Panc1 (cell line): ENCODE measurements around the gene DCK. TPM values are rescaled to one million over a fixed set of nuclear protein-coding genes. Genes with fewer than 3 reads are reported as not detected.

Experiments used
- ATAC-seq: fragments of 200-7000 bp; cut with Tn5 transposase; 2 replicates; pipeline ENCODE4 v1.9.1; 2020; ENCODE audit warnings: mild to moderate bottlenecking, moderate library complexity
- BruUV-seq: library from RNA; stranded (reverse); fragments of 400-500 nt; replicated peaks from 2 replicates; lab custom pipeline; 2021; lab: Mats Ljungman, UMichigan
- CTCF ChIA-PET: fragments of 300-600 bp; sonication (Branson Sonifier 250); formaldehyde crosslinking; loops from one replicate; lab custom pipeline; 2022; ENCODE audit warnings: antibody characterized with exemption; lab: Charles Lee
- POLR2A ChIA-PET: fragments of 300-600 bp; sonication (Branson Sonifier 250); formaldehyde crosslinking; loops from one replicate; lab custom pipeline; 2022; ENCODE audit warnings: antibody characterized with exemption; lab: Charles Lee
- DNase-seq: peaks from one replicate; pipeline ENCODE4 v3.0.0-alpha.2; 2010; ENCODE audit warnings: low read depth, low spot score
- H3K27ac ChIP-seq: 2 replicates; pipeline ENCODE4 v1.5.1; 2011; ENCODE audit warnings: mild to moderate bottlenecking, low read length, inconsistent platforms
- H3K27me3 ChIP-seq: fragments of 200-500 bp; sonication (Bioruptor generic); 2 replicates; pipeline ENCODE4 v1.6.0; 2014; ENCODE audit warnings: low read length, inconsistent platforms; ENCODE audit not compliant: control insufficient read depth, insufficient read depth
- H3K36me3 ChIP-seq: fragments of 200-500 bp; sonication (Bioruptor generic); 2 replicates; pipeline ENCODE4 v1.5.1; 2014; ENCODE audit warnings: inconsistent platforms, mild to moderate bottlenecking, low read length, moderate library complexity; ENCODE audit not compliant: control insufficient read depth, insufficient read depth
- H3K4me1 ChIP-seq: 2 replicates; pipeline ENCODE4 v1.5.1; 2011; ENCODE audit warnings: inconsistent platforms, mild to moderate bottlenecking, low read length, moderate library complexity; ENCODE audit not compliant: control insufficient read depth, insufficient read depth
- H3K4me3 ChIP-seq, 2 experiments: 2 replicates each; pipeline ENCODE4 v1.5.1; 2011 to 2012; ENCODE audit warnings: low read depth in 2 of 2, low read length in 2 of 2, mild to moderate bottlenecking in 2 of 2, inconsistent platforms in 1 of 2, moderate library complexity in 1 of 2
- H3K9me3 ChIP-seq: fragments of 200-500 bp; sonication (Bioruptor generic); 2 replicates; pipeline ENCODE4 v1.5.1; 2014; ENCODE audit warnings: low read depth, mild to moderate bottlenecking, inconsistent platforms, low read length, moderate library complexity; ENCODE audit not compliant: control insufficient read depth, insufficient read depth
- POLR2AphosphoS5 ChIP-seq: IDR thresholded peaks from 2 replicates; pipeline ENCODE4 v1.6.1; 2012; ENCODE audit warnings: mild to moderate bottlenecking, low read depth, low read length, moderate library complexity
- SIN3A ChIP-seq: IDR thresholded peaks from 2 replicates; pipeline ENCODE4 v1.6.1; 2012; ENCODE audit warnings: low read depth, mild to moderate bottlenecking, low read length, moderate library complexity, borderline replicate concordance; ENCODE audit not compliant: insufficient read depth
- TCF7L2 ChIP-seq: IDR thresholded peaks from 2 replicates; pipeline ENCODE4 v1.6.1; 2011; ENCODE audit warnings: mild to moderate bottlenecking, low read depth, low read length, inconsistent platforms
- in situ Hi-C: cut with HindIII; loops from 2 replicates; pipeline ENCODE4 v1.10.0; 2016; ENCODE audit warnings: low sequenced_read_pairs, low pct_unique_long_range_greater_than_20kb
- intact Hi-C: fragments of 100-400 bp; cut with micrococcal nuclease; formaldehyde crosslinking; loops from one replicate; pipeline ENCODE4 v1.10.0; 2022; ENCODE audit not compliant: unreplicated experiment
- total RNA-seq: library from RNA; stranded (reverse); gene quantifications from one replicate; pipeline ENCODE4 v1.2.1, GENCODE V29; 2021; ENCODE audit not compliant: unreplicated experiment
- TF ChIP-seq, protein P1 (sequence below), 2 experiments: IDR thresholded peaks; 2 replicates each; pipeline ENCODE4 v1.6.1; 2011 to 2012; ENCODE audit warnings: low read depth in 2 of 2, control low read depth in 1 of 2, low read length in 1 of 2, mild to moderate bottlenecking in 1 of 2, moderate library complexity in 1 of 2; ENCODE audit not compliant: insufficient read depth in 1 of 2
- TF ChIP-seq, protein P2 (sequence below): fragments of 450-650 bp; IDR thresholded peaks from 2 replicates; pipeline ENCODE4 v1.5.1; 2017; ENCODE audit warnings: mild to moderate bottlenecking

The DCK gene
- total RNA-seq, 1 experiment from 2014 or later = 17.6 TPM

GRCh38 chr4:70979445-70980008, 13.9 kb upstream of the DCK start:
- in situ Hi-C loops = no loop called here
- CTCF ChIA-PET = no interaction called here
- H3K27me3 ChIP-seq = no peaks in the 10 kb centered on the region
- DNase-seq (no peak), ATAC-seq (no peak)
- peaks cover 9% of the 10 kb centered on the region for H3K36me3 ChIP-seq
- H3K4me3 ChIP-seq = no peak overlapping the region
- intact Hi-C loops = no loop called here
- BruUV-seq = no TSS peak
- H3K9me3 ChIP-seq = no peaks in the 10 kb centered on the region
- H3K4me1 ChIP-seq = no peaks in the 10 kb centered on the region
- TF ChIP-seq, protein P1, sequence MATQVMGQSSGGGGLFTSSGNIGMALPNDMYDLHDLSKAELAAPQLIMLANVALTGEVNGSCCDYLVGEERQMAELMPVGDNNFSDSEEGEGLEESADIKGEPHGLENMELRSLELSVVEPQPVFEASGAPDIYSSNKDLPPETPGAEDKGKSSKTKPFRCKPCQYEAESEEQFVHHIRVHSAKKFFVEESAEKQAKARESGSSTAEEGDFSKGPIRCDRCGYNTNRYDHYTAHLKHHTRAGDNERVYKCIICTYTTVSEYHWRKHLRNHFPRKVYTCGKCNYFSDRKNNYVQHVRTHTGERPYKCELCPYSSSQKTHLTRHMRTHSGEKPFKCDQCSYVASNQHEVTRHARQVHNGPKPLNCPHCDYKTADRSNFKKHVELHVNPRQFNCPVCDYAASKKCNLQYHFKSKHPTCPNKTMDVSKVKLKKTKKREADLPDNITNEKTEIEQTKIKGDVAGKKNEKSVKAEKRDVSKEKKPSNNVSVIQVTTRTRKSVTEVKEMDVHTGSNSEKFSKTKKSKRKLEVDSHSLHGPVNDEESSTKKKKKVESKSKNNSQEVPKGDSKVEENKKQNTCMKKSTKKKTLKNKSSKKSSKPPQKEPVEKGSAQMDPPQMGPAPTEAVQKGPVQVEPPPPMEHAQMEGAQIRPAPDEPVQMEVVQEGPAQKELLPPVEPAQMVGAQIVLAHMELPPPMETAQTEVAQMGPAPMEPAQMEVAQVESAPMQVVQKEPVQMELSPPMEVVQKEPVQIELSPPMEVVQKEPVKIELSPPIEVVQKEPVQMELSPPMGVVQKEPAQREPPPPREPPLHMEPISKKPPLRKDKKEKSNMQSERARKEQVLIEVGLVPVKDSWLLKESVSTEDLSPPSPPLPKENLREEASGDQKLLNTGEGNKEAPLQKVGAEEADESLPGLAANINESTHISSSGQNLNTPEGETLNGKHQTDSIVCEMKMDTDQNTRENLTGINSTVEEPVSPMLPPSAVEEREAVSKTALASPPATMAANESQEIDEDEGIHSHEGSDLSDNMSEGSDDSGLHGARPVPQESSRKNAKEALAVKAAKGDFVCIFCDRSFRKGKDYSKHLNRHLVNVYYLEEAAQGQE (IDR thresholded peaks at IDR 0.05; ENCODE audit: insufficient read depth in 1 of 2, low read depth in 2 of 2, low read length in 1 of 2) = no peak
- TF ChIP-seq TCF7L2 (no peak), POLR2AphosphoS5 (no peak), SIN3A (no peak)
- TF ChIP-seq, protein P2, sequence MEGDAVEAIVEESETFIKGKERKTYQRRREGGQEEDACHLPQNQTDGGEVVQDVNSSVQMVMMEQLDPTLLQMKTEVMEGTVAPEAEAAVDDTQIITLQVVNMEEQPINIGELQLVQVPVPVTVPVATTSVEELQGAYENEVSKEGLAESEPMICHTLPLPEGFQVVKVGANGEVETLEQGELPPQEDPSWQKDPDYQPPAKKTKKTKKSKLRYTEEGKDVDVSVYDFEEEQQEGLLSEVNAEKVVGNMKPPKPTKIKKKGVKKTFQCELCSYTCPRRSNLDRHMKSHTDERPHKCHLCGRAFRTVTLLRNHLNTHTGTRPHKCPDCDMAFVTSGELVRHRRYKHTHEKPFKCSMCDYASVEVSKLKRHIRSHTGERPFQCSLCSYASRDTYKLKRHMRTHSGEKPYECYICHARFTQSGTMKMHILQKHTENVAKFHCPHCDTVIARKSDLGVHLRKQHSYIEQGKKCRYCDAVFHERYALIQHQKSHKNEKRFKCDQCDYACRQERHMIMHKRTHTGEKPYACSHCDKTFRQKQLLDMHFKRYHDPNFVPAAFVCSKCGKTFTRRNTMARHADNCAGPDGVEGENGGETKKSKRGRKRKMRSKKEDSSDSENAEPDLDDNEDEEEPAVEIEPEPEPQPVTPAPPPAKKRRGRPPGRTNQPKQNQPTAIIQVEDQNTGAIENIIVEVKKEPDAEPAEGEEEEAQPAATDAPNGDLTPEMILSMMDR = no peak
- POLR2A ChIA-PET = no interaction called here
- no peak overlapping the region for H3K27ac ChIP-seq

DNA sequence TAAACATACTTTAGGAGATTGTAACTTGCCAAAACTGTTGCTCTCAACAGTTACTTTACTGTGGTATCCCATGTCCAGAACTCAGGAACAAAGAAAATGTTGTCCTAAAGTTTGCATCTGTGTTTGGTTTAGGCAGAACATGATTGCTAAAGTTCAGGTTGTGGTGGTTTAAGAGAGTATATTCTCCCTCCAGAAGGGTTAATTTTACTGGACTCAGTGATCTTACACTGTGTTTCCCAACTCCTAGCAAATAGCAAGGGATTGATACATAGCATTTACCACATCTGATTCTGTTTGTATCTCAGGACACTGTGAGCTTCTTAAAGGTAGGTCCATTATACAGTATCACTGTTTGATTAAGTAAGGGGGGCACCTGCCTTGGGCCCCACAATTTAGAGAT, 13.3 kb upstream of the DCK start:
- H3K36me3 ChIP-seq = peaks cover 5% of the 10 kb centered on the region
- ChIA-PET CTCF (no interaction called here), POLR2A (no interaction called here)
- DNase-seq (no peak), ATAC-seq (no peak)
- no peak for TF ChIP-seq POLR2AphosphoS5
- TF ChIP-seq, protein P2 = no peak
- no peak for TF ChIP-seq SIN3A
- in situ Hi-C loops (no loop called here), intact Hi-C loops (no loop called here)
- no peaks in the 10 kb centered on the region for H3K27me3 ChIP-seq
- no peaks in the 10 kb centered on the region for H3K9me3 ChIP-seq
- no peak overlapping the region for H3K27ac ChIP-seq
- no peaks in the 10 kb centered on the region for H3K4me1 ChIP-seq
- no peak overlapping the region for H3K4me3 ChIP-seq
- BruUV-seq = no TSS peak
